ENCODE data around the gene CREB3L4. TPM values are rescaled to one million over a fixed set of nuclear protein-coding genes. Genes with fewer than 3 reads are reported as not detected.

CREB3L4 gene
- 7.6 and 8.0 TPM in 2 replicates for total RNA-seq

GRCh38 chr1:153967107-153967999 is at the start of gene CREB3L4:
Gene CREB3L4, plus strand, starts transcription at chr1:153967902. Its CDS starts 624 bp downstream, at chr1:153968526.

GRCh38 chr1:153922972-153923925 is 44.5 kb upstream of the CREB3L4 start, which contains the start of gene GATAD2B:
Gene GATAD2B, minus strand, starts transcription at chr1:153922972. Its CDS starts 94,625 bp downstream, at chr1:153828347.

GRCh38 chr1:153946622-153947241 is 21.0 kb upstream of the CREB3L4 start, which contains the start of gene DENND4B:
Gene DENND4B, minus strand, starts transcription at chr1:153946718. Its CDS starts 2,344 bp downstream, at chr1:153944374.

GRCh38 chr1:153958111-153958960 is 9.4 kb upstream of the CREB3L4 start, which contains the start of gene CRTC2:
Gene CRTC2, minus strand, starts transcription at chr1:153958612. Its CDS starts 115 bp downstream, at chr1:153958497.

GRCh38 chr1:153963030-153963849 is 4.5 kb upstream of the CREB3L4 start, which contains the start of gene SLC39A1:
Gene SLC39A1, minus strand, starts transcription at chr1:153963537. Its CDS starts 822 bp downstream, at chr1:153962715.

GRCh38 chr1:153977250-153978240 is 9.8 kb downstream of the CREB3L4 start, which contains the start of gene JTB:
Gene JTB, minus strand, starts transcription at chr1:153977674. Its CDS starts 422 bp downstream, at chr1:153977252.

GRCh38 chr1:153985941-153986761 is 18.4 kb downstream of the CREB3L4 start, which contains the start of gene RAB13:
Gene RAB13, minus strand, starts transcription at chr1:153986339. Its CDS starts 103 bp downstream, at chr1:153986236.

GRCh38 chr1:153990468-153991150 is 22.9 kb downstream of the CREB3L4 start, which contains the start of gene RPS27:
Gene RPS27, plus strand, starts transcription at chr1:153990762. Its CDS starts 35 bp downstream, at chr1:153990797.

Other genes starting within 250 kb of the CREB3L4 start
- 28.5 and 32.1 TPM in 2 replicates for gene INTS3, start 239.9 kb upstream of the CREB3L4 start, total RNA-seq
- gene SLC27A3, start 192.5 kb upstream of the CREB3L4 start, total RNA-seq, result 27.6 and 50.1 TPM in 2 replicates
- 2.7 TPM in 2 replicates for gene GATAD2B, start 44.9 kb upstream of the CREB3L4 start, total RNA-seq
- gene DENND4B, start 21.2 kb upstream of the CREB3L4 start, total RNA-seq, result 10.2 and 17.4 TPM in 2 replicates
- 2.7 TPM in 2 replicates for gene CRTC2, start 9.3 kb upstream of the CREB3L4 start, total RNA-seq
- 99.1 and 100 TPM in 2 replicates for gene SLC39A1, start 4.4 kb upstream of the CREB3L4 start, total RNA-seq
- gene JTB, start 9.8 kb downstream of the CREB3L4 start, total RNA-seq, result 71.2 and 79.3 TPM in 2 replicates
- gene RAB13, start 18.4 kb downstream of the CREB3L4 start, total RNA-seq, result 146 and 222 TPM in 2 replicates
- 1,101 and 2,078 TPM in 2 replicates for gene RPS27, start 22.9 kb downstream of the CREB3L4 start, total RNA-seq
- under 0.01 and 0.17 TPM in 2 replicates for gene NUP210L, start 187.2 kb downstream of the CREB3L4 start, total RNA-seq
- 325 and 341 TPM in 2 replicates for gene TPM3, start 224.2 kb downstream of the CREB3L4 start, total RNA-seq
- not detected in 2 replicates for gene CFAP141, start 238.4 kb downstream of the CREB3L4 start, total RNA-seq